GM18868 (cell line): ENCODE data around the gene ZBTB20.

Experiments used
- ATAC-seq: cut with Tn5 transposase; IDR thresholded peaks from one replicate; pipeline ENCODE4 v1.9.1; 2021; ENCODE audit warnings: mild to moderate bottlenecking, moderate library complexity; ENCODE audit not compliant: unreplicated experiment

ZBTB20 gene

DNA sequence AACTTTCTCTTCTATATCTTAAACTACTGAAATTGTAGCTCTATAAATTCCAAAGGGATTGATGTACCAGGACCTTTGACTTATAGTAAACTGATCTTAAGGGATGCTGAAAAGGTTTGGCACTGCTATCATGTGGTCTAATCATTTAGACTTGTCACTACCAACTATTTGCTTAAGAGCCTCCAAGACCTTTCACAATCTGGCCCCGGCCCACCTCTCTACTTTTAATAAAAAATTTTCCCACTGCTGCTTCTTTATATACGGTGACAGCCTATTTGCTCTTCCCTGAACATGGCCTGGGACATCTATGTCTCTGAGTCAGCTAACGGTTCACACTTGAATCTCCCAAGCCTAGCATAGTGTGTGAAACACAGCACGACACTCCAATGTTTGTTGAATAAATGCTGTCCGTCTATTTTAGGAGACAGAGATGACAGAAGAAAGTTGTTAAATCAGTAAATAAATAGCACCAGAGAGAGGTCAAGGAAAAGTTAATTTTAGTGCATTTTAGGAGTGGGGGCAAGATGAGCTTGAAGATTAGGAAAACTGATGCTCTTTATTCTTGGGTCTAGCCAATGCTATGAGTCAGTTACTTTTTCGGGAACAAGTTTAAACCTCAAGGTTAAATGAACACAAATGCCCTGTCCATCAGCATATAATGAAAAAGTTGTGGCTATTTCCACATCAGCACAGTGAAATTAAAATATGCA, 640.3 kb downstream of the ZBTB20 start:
- no peak for ATAC-seq

DNA sequence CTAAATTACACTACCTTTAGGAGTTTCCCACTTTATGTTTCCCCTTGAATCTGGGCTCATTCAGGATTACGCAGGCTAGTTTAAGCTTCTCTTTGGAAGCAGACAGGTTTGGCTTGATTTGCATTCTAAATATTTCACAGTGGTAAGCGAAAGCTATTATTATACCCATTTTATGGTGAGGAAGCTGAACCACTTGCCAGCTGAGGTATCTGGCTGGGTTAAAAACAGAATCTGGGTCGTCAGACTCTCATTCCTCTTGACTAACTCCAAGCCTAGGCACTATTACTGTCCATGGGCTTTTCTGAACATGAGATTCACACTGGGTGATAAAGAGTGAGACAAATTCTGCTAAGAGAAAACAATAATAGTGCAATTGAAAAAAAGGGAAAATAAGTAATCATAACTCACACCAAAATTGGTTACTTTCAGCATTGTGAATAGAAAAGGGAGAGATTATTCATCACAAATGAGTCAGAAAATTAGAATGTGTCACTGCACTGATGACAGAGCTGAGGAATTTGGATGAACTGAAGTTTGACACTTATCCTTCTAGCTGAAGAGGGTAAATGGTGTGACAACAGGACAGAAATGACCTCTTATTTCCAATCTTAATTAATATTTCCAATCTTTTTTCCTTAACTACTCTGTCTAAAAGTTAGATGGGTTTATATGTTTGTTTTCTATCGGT, 642.0 kb downstream of the ZBTB20 start:
- no peak for ATAC-seq

DNA sequence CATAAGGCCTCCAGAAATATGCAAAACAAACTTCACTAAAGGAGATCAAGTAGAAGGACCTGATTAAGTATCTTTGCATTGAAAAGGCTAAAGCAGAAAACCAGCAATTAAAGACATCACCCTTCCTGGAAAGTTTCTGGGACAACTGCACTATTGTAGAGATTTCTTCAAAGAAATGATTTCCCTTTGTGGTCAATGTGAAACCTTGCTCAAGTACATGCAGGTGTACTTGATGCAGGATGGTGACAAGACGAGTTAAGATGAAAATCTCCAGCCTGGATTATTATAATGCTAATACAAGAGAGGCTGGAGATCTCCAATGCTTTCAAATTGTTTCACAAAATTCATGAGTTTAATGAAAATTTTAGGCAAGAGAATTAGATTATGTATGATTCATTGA, 644.9 kb downstream of the ZBTB20 start:
- ATAC-seq: no peak

DNA sequence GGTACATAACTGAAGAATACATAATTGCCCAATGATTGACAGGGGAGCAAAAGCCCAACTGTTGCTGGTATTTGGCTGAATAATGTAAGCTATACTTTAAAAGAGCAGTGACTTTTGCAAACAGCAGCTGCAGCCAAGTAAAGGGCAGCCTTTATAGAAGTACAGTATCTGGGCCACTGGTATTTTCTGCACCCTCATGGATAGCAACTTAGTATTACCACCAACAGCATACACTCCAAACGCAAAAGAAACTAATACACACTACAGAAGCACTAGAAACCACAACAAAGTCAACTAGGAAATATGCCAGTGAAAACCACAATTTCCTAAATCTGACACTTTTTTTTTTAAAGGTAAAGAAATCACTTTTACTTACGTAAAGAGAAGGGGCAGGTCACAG, 647.1 kb downstream of the ZBTB20 start:
- peak; percentile 59 for ATAC-seq

DNA sequence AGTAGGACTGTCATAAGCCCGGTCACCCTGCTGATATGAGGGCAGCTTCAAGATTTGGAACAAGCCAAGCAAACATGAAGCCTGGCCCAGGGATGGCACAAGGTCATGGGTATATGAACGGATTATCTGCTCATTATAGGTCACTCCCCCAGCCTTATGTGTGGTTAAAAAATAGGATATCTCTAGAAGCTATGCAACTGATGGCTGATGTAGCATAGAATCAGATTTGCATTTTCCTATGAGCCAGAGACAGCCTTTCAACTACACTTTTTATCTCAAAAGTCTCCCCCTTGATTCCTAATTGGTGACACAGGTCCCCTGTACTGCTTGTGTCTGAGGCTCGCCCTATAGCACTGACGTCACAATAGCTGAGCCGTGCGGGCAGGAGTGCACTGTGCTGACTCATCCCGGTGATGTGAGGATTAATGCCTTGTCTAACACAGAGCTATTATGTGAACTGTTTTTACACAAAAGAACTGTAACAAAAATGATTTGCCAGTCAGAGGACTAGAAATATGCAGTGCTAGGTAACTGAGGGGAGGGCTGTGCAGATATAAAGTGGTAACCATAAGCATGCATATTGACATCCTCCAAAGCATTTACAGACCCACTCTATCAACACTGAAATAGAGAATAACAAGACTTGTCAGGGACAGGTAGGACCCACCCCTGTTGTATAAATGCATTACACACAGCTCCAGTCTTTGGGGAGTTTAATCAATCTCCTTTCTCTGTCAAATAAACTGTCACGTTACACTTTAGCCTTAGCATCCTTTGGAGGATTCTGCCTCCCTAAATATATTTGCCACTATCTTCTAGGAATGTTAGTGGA, 648.3 kb downstream of the ZBTB20 start:
- ATAC-seq: no peak

DNA sequence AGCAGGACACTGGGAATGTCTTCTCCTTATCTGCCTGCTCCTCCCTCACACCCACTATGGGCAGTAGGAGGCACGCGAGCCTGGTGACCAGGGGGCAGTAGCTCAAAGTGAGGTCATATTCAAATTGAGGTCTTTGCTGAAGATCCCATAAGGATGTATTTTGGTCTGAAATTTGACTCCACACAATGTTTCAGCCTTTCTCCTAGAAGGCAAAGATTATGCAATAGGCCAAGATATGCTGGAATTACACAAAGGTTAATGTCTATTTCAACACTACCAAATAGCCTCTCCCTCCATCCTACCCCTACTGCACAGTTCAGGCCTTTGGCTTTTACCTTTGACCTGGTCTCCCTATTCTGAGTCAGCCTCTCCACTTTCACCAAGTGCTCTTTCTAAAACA, 650.2 kb downstream of the ZBTB20 start:
- no peak for ATAC-seq

DNA sequence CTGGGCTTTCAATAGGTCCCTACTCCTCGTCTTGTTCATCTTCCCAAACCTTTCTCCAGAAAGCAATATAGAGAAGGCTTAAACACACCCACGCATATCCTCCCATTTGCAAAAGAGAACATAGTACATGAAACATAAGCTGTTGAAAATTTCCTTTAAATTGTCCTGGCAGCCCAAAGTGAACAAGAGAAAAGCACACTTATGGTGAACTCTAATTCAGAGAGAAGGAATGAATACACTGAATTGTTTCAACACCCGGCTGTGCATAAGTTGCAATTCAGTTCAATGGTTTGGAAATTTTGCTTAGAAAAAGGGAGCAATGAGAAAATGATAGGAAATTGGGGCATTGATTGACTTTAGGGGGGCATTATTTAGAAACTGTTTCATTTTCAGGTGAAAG, 650.6 kb downstream of the ZBTB20 start:
- ATAC-seq: no peak

DNA sequence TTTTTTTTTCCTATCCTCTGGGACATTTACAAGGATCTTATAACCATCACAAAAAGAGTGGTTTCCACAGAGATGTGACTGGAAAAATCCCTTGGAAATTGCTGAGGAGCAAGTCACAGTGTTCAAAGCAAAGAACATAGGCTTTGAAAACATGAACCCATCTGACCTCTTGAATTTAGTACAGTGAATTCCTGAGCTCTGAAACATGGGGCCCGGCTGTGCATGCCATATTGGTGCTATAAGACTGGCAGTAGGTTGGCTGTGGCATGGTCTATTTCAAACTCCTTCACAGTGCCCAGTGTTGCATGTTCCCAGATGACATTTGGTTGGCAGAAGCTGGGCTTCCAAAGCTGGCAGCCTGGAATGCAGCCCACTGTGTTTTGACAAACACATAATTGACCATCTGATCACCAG, 651.1 kb downstream of the ZBTB20 start:
- no peak for ATAC-seq

DNA sequence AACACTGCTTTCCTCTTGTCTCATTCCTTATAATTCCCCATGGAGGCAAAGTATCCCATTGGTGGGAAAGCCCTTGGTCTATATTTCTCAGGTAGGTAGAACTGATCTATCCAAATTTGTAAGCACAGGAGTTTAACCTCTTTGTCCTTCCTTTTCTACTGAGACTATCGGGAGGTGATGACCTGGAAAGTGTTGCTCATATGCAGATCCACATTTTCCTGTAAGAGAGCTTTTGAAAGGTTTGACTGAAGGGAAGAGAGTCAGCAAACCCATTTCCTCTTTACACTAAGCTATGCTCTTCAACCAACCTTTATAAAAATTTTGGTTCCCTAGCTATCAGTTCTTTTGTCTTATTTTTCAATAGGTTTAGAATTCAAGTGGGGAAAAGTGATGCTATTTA, 652.6 kb downstream of the ZBTB20 start:
- ATAC-seq: no peak

DNA sequence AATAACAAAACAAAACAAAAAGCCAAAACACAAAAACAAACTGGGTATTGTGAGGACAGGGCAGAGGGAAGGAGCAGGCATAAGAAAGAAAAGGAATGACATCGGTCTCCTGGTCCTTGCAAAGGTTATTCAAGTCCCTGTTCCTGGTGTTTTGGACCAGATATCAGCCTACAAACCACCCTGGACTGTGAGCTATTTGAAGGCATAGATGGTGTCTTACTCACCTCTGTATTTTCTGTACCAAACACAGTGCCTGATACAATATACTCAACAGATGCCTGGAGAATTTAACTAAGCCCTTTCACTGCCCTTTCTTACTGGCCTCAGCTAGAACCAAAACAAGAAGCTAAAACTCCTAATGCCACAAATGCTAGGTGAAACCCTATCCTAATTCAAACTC, 656.3 kb downstream of the ZBTB20 start:
- no peak for ATAC-seq

DNA sequence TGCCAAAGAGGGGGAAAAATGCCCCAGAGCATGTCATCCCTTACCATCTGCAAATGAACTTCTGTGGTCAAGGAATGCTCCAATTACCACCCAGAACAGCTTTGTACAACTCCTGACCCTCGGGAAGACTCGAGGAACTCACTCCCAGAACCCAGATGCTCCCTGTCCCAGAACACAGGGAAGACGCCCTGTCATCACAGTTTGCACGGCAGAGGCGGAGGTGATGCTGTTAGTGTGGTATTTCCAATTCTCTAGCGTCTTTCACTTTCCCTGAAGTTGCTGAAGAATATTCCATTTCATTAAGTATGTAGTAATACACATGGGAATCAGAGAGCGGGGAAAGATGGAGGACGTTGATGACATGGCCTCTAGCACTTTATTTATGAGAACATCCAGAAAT, 659.6 kb downstream of the ZBTB20 start:
- no peak for ATAC-seq

DNA sequence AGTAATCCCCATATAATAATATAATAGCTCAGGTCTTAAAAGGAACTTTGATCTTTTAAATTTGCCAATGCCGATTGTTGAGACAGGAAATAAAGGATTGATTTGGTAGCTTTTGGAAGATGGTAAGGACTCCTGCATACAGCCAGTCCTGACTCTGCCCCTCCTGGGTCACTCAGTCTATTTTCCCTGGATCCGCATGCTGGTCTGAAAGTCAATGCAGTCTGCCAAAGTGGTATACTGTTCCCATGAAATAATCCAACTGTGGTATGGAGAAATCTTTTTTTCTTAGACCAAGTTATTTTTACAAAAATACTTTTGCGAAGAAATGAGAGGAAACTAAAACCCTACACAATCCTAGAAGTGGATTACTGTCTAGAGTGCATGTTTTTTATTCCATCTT, 662.2 kb downstream of the ZBTB20 start:
- ATAC-seq: no peak

DNA sequence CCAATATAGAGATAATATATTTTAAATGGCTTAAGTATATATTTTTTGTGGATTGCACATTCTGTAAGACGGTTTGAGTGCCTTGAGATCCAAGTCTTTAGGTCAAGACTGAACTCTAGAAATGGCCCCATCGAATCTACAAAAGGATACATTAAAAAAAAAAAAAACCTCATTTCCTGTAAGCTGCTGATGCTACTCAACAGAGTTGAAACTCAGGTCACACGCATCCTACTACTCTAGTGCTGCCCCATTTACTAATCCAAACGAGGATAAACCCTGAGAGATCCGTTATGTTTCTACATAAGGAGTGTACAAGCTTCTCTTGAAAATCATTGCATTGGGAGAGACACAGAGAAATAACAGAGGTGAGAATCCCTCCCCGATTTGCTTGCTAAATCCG, 666.0 kb downstream of the ZBTB20 start:
- no peak for ATAC-seq

DNA sequence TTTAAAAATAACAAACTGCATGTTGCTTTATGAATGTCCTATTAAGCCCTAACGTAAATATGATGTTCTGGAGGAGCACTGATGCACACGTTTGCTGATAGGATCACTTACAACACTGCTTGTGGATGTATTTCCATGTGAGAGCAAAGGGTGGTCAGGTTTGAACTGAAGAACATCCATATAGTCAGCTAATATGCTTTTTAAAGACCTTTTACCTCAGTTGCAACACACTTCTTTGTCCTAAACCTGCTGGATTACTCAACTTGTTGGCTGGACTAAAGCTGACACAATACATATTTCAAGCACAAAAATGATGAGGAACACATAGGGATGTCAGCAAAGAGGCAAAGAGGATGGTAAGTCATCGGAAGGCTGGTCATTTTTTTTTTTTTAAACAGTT, 666.6 kb downstream of the ZBTB20 start:
- no peak for ATAC-seq

DNA sequence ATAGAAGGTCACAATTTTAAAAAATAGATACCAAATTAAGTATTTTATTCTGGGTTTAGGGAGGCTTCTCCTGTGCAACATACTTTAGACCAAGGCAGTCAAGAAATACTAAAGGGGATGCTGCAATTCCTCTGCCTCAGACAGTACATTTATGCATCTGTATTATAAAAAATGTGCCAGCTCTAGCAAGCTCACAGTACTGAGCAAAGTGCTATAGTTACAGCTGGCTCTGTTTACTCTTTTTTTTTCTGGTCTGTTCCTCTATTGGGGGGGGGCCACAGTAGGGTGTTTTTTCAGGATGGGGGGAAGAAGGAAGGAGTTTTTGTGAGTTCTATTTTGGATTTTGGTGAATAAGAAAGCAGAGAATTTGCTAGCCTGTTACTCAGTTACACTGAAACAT, 668.3 kb downstream of the ZBTB20 start:
- no peak for ATAC-seq

DNA sequence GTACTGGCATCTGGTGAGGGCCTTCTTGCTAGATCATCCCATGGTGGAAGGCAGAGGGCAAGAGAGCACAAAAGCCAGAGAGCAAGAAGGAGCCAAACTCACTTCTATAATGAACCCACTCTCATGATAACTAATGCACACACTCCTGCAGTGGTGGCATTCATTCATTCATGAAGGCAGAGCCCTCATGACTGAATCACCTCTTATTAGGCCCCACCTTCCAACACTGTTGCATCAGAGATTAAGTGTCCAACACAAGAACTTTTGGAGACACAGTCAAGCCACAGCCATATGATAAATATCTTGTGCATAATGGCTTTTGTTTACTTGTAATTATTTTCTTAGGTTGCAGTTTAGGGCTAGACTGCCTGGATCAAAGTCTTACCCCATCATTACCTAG, 670.6 kb downstream of the ZBTB20 start:
- ATAC-seq: no peak

DNA sequence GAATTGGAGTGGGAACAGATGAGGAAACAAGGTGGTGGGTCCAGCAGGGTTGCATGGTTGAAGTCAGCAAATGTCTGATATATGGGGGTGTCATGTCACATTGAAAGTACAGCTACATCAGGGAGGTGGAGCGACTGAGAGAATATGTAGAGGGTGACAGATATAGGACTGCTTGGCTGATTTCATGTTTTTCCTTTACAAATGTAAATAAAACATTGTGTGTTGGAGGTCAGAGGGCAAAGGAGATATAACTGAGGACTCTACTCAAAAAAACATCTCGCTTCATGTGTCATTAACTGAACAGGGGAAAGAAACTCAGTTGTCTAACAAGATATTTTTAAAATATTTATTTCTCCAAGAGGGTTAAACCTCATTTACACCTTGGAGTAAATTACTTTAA, 675.6 kb downstream of the ZBTB20 start:
- ATAC-seq: no peak

DNA sequence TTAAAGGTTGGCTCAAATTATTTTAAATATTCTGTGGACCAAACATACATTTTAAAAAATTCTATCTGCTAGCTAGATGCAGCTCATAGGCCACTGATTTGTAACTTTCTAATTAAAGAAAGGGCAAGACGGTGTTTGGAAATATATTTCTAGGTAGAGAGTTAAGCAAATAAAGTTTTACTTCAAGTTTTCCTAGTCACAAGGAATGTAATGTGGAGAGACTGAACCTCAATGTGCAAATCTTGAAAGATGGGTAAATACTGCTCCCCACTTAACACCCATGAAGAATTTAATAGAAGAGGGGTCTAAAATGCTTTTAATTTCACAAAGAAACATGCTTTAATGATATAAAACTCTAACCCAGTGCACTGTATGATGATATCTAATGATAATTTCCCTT, 678.0 kb downstream of the ZBTB20 start:
- ATAC-seq: no peak

DNA sequence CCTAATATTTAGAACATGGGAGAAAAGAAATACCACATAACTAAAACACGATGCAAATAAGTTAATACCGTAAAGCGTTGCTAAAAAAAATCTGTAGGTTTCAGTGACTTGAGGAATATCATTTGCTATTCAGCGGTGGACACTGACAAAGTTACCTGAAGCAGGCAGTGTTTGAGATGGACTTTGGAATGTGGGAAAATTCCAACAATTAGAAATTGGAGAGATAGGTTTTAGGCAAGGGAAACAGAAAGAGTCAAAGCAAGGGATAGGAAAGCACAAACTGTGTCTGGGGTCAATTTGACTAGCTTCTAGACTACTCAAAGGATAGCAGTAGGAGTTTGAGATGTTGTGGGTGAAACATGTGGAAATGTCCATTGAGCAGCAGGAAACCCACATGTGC, 680.3 kb downstream of the ZBTB20 start:
- ATAC-seq: no peak

DNA sequence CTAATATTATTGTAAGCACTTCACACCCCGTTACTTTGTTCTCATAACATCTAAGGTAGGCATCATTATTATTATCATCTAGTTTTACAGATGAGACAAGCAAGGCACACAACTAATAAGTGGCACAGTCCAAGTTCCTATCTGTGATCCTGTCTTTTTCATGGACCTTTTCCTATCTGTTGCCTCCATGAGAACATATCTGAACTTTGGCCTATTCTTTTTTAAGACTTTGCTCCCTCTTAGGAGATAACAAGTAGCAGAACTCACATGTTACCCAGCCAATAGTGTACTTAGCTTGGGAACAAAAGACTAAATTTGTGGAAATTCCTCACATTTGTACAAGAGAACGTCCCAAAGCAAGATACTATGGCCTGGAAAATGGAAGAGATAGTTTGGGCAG, 680.8 kb downstream of the ZBTB20 start:
- ATAC-seq: no peak

DNA sequence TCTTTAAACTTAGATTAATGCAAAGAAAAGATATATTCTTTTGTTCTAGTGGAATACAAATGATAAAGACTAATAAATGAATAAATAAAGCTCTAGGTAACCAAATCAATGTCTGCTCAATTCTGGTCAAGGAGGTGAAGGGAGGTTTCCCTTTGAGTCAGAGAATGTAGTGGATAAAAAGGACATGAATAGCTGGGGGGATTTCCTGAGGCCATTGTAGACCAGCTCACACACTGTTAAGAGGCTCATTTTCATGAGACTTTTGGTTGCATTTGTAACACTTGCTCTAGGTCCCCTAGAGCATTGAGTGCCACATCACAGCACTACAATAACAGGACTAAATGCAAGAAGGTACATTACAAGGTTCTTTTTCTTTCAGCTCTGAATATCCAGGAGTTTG, 682.5 kb downstream of the ZBTB20 start:
- peak; percentile 96 for ATAC-seq

DNA sequence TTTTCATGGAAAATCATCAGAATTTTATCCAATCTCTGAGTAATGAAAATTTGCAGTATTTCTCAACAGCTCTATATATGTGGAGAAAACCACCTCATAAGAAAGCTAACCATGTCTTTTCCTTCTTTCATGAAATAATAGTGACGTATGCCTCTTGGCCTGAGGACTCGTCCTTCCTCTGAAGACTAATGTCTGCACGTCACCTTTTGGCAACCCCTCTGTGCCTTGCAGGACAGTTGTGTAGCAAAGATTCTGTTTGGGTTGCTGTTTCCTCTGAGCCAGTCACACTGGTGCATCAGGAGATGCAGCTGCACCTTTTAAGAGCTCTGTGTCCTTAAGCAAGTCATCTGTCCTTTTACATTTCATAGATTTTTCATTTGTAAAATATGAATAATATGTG, 684.3 kb downstream of the ZBTB20 start:
- ATAC-seq: no peak
